Measurements from ENCODE around the gene SLC4A8. TPM values are rescaled to one million over a fixed set of nuclear protein-coding genes. Genes with fewer than 3 reads are reported as not detected.

Gene SLC4A8
- 1 to 10 TPM; 2.8 to 3.7 TPM for total RNA-seq

- POLR2A ChIA-PET = no interaction called here
Observed at GRCh38 chr12:51424662-51425539, at the start of gene SLC4A8. Gene SLC4A8 (plus strand): TSS chr12:51424831. CDS start chr12:51424988, 157 bp downstream.

GRCh38 chr12:51374856-51375255 lies 49.8 kb upstream of the SLC4A8 start:
- POLR2A ChIA-PET = no interaction called here

More at GRCh38 chr12:51424662-51425539, at the start of gene SLC4A8:
- CTCF ChIA-PET = interaction anchor here (0.5 to 1.9 kb wide), 3 partner anchors 18 to 390 kb away, joined by 3 to 12 read pairs (median 5); a partner anchor contains a TSS

GRCh38 chr12:51377099-51377984 lies 47.3 kb upstream of the SLC4A8 start:
- ChIA-PET POLR2A (no interaction called here), CTCF (interaction anchor here (1.0 kb wide), 1 partner anchor 138 kb away, joined by 3 read pairs; no protein-coding TSS in a partner anchor)

More at GRCh38 chr12:51374856-51375255, 49.8 kb upstream of the SLC4A8 start:
- CTCF ChIA-PET = interaction anchor here (0.5 to 0.6 kb wide), 3 partner anchors 244 to 834 kb away, joined by 3 read pairs; no protein-coding TSS in a partner anchor

GRCh38 chr12:51378749-51379148 lies 45.9 kb upstream of the SLC4A8 start:
- POLR2A ChIA-PET = no interaction called here
- CTCF ChIA-PET = no interaction called here

- CTCF ChIA-PET = no interaction called here
- POLR2A ChIA-PET = no interaction called here
Observed at GRCh38 chr12:51379571-51379970, 45.1 kb upstream of the SLC4A8 start.

GRCh38 chr12:51381226-51382079 lies 43.2 kb upstream of the SLC4A8 start:
- ChIA-PET CTCF (no interaction called here), POLR2A (no interaction called here)

GRCh38 chr12:51382173-51382572 lies 42.5 kb upstream of the SLC4A8 start:
- ChIA-PET POLR2A (no interaction called here), CTCF (no interaction called here)

GRCh38 chr12:51383269-51383905 lies 41.2 kb upstream of the SLC4A8 start:
- CTCF ChIA-PET = interaction anchor here (1.0 to 1.1 kb wide), 4 partner anchors 10 to 149 kb away, joined by 3 to 4 read pairs (median 3); no protein-coding TSS in a partner anchor
- POLR2A ChIA-PET = no interaction called here

GRCh38 chr12:51386351-51386750 lies 38.3 kb upstream of the SLC4A8 start:
- ChIA-PET CTCF (no interaction called here), POLR2A (no interaction called here)

GRCh38 chr12:51388069-51388799 lies 36.4 kb upstream of the SLC4A8 start:
- ChIA-PET CTCF (no interaction called here), POLR2A (no interaction called here)

- CTCF ChIA-PET = interaction anchor here (0.9 kb wide), 1 partner anchor 61 kb away, joined by 4 read pairs; no protein-coding TSS in a partner anchor
Observed at GRCh38 chr12:51388846-51389245, 35.8 kb upstream of the SLC4A8 start.

GRCh38 chr12:51389302-51389999 lies 35.2 kb upstream of the SLC4A8 start:
- POLR2A ChIA-PET = no interaction called here
- CTCF ChIA-PET = interaction anchor here (0.9 kb wide), 1 partner anchor 61 kb away, joined by 4 read pairs; no protein-coding TSS in a partner anchor

More at GRCh38 chr12:51388846-51389245, 35.8 kb upstream of the SLC4A8 start:
- POLR2A ChIA-PET = no interaction called here

GRCh38 chr12:51390457-51390856 lies 34.2 kb upstream of the SLC4A8 start:
- ChIA-PET CTCF (interaction anchor here (1.1 kb wide), 2 partner anchors 21 to 31 kb away, joined by 4 read pairs; no protein-coding TSS in a partner anchor), POLR2A (interaction anchor here (0.6 to 2.2 kb wide), 2 partner anchors 22 to 364 kb away, joined by 4 to 17 read pairs; no protein-coding TSS in a partner anchor)

- CTCF ChIA-PET = interaction anchor here (0.6 to 1.5 kb wide), 5 partner anchors 22 to 1713 kb away, joined by 3 to 5 read pairs (median 4); no protein-coding TSS in a partner anchor
- POLR2A ChIA-PET = interaction anchor here (0.5 to 2.2 kb wide), 2 partner anchors 22 to 173 kb away, joined by 3 to 17 read pairs; partner anchors contain the start of gene POU6F1
Observed at GRCh38 chr12:51390891-51391282, 33.7 kb upstream of the SLC4A8 start.

GRCh38 chr12:51391283-51392123 lies 33.1 kb upstream of the SLC4A8 start, which contains the start of gene GALNT6:
Gene GALNT6 (minus strand): TSS chr12:51391406. CDS start chr12:51379781, 11,625 bp downstream.
- CTCF ChIA-PET = interaction anchor here (0.6 to 1.5 kb wide), 6 partner anchors 18 to 1713 kb away, joined by 3 to 5 read pairs (median 4); no protein-coding TSS in a partner anchor
- POLR2A ChIA-PET = interaction anchor here (0.5 to 2.2 kb wide), 3 partner anchors 23 to 412 kb away, joined by 3 to 17 read pairs (median 3); partner anchors contain the start of gene POU6F1

Data from activated CD8-positive, alpha-beta memory T cell treated with anti-CD3 and anti-CD28 coated beads for 36 hours (primary cell).